ENCODE results near the gene ASPN.

ASPN gene

GRCh38 chr9:92467511-92467910 lies 14.8 kb downstream of the ASPN start:
- peak; percentile 2 to 31 (median 10) for DNase-seq

GRCh38 chr9:92467041-92467440 lies 15.3 kb downstream of the ASPN start:
- DNase-seq, result no peak

GRCh38 chr9:92463984-92464383 lies 18.3 kb downstream of the ASPN start:
- peak in 2 of 3 donors; percentile 2 to 9 for DNase-seq

GRCh38 chr9:92463387-92463786 lies 18.9 kb downstream of the ASPN start:
- DNase-seq, result no peak

GRCh38 chr9:92457576-92457975 lies 24.7 kb downstream of the ASPN start:
- no peak for DNase-seq

- no peak for DNase-seq
Observed at GRCh38 chr9:92455217-92455616, 27.1 kb downstream of the ASPN start.

GRCh38 chr9:92446536-92446935 lies 35.8 kb downstream of the ASPN start:
- DNase-seq, result no peak

GRCh38 chr9:92444841-92445240 lies 37.5 kb downstream of the ASPN start:
- no peak for DNase-seq

- DNase-seq, result no peak
Observed at GRCh38 chr9:92440751-92441046, 41.6 kb downstream of the ASPN start.

GRCh38 chr9:92439921-92440750 lies 42.2 kb downstream of the ASPN start:
- no peak for DNase-seq

GRCh38 chr9:92438900-92439526 lies 43.3 kb downstream of the ASPN start:
- peak; percentile 22 to 58 (median 49) for DNase-seq

- DNase-seq, result no peak
Observed at GRCh38 chr9:92435263-92435662, 47.0 kb downstream of the ASPN start.

- DNase-seq, result no peak
Observed at GRCh38 chr9:92432972-92433548, 49.2 kb downstream of the ASPN start.

GRCh38 chr9:92432350-92432749 lies 50.0 kb downstream of the ASPN start:
- no peak for DNase-seq

GRCh38 chr9:92429836-92430235 lies 52.5 kb downstream of the ASPN start:
- no peak for DNase-seq

GRCh38 chr9:92426501-92427145 lies 55.7 kb downstream of the ASPN start:
- DNase-seq, result no peak

GRCh38 chr9:92425474-92425873 lies 56.8 kb downstream of the ASPN start:
- DNase-seq, result no peak

- DNase-seq, result no peak
Observed at GRCh38 chr9:92424340-92424739, 58.0 kb downstream of the ASPN start, which contains the start of gene OMD. Gene OMD (minus strand): TSS chr9:92424471. CDS start chr9:92417558, 6,913 bp downstream.

- no peak for DNase-seq
Observed at GRCh38 chr9:92423612-92424011, 58.7 kb downstream of the ASPN start.

- DNase-seq, result peak; percentile 14 to 67 (median 62)
Observed at GRCh38 chr9:92422611-92423338, 59.5 kb downstream of the ASPN start.

GRCh38 chr9:92414566-92414965 lies 67.7 kb downstream of the ASPN start:
- DNase-seq, result peak in 1 of 3 donors; percentile 12

- DNase-seq, result peak; percentile 13 to 26 (median 22)
Observed at GRCh38 chr9:92411157-92411556, 71.1 kb downstream of the ASPN start.
